Loucy (cell line): ENCODE measurements around the gene NOCT.
"Not testable (repeated sequence)": the region's sequence is repeated elsewhere in the genome, so short reads cannot be mapped to it uniquely, and the experiment has no call there.

Experiments
- H2AFZ ChIP-seq: fragments of 200-600 bp; sonication (generic); 2 replicates; pipeline ENCODE4 v1.6.0; 2016; ENCODE audit warnings: antibody characterized with exemption, mild to moderate bottlenecking, low read length, moderate library complexity
- H3F3A ChIP-seq: fragments of 200-600 bp; 2 replicates; pipeline ENCODE4 v1.6.0; 2016; ENCODE audit warnings: antibody characterized with exemption, low read depth, mild to moderate bottlenecking
- H3K27me3 ChIP-seq: fragments of 200-600 bp; sonication (generic); 2 replicates; pipeline ENCODE4 v1.6.1; 2014; ENCODE audit warnings: low read length, mild to moderate bottlenecking; ENCODE audit not compliant: insufficient read depth, poor library complexity, severe bottlenecking
- H3K36me3 ChIP-seq: fragments of 200-600 bp; sonication (generic); 2 replicates; pipeline ENCODE4 v1.6.1; 2016; ENCODE audit warnings: low read length; ENCODE audit not compliant: insufficient read depth
- H3K4me1 ChIP-seq: fragments of 200-600 bp; sonication (generic); 2 replicates; pipeline ENCODE4 v1.5.1; 2014; ENCODE audit warnings: low read length, mild to moderate bottlenecking; ENCODE audit not compliant: insufficient read depth, poor library complexity, severe bottlenecking
- H3K4me2 ChIP-seq: fragments of 200-600 bp; sonication (generic); 2 replicates; pipeline ENCODE4 v1.6.0; 2014; ENCODE audit warnings: antibody characterized with exemption, low read length, low read depth, mild to moderate bottlenecking; ENCODE audit not compliant: poor library complexity, severe bottlenecking
- H3K4me3 ChIP-seq: fragments of 200-600 bp; sonication (generic); 2 replicates; pipeline ENCODE4 v1.5.1; 2014; ENCODE audit warnings: low read length, mild to moderate bottlenecking, mixed read lengths; ENCODE audit not compliant: poor library complexity, severe bottlenecking
- H3K79me2 ChIP-seq: fragments of 200-600 bp; sonication (generic); 2 replicates; pipeline ENCODE4 v1.6.1; 2014; ENCODE audit warnings: low read length; ENCODE audit not compliant: insufficient read depth
- H3K9ac ChIP-seq: fragments of 200-600 bp; sonication (generic); 2 replicates; pipeline ENCODE4 v1.6.0; 2014; ENCODE audit warnings: mild to moderate bottlenecking, low read depth, low read length, moderate library complexity; ENCODE audit not compliant: poor library complexity, severe bottlenecking
- H3K9me2 ChIP-seq: fragments of 200-600 bp; sonication (generic); replicated peaks from 2 replicates; pipeline ENCODE4 v1.6.1; 2016; ENCODE audit warnings: low read depth, low read length, mixed read lengths
- H3K9me3 ChIP-seq: fragments of 200-600 bp; sonication (generic); 2 replicates; pipeline ENCODE4 v1.6.1; 2014; ENCODE audit warnings: mild to moderate bottlenecking, antibody characterized with exemption, low read length, low read depth; ENCODE audit not compliant: insufficient read depth
- H4K20me1 ChIP-seq: fragments of 200-600 bp; sonication (generic); 2 replicates; pipeline ENCODE4 v1.6.0; 2014; ENCODE audit warnings: antibody characterized with exemption, low read length, mild to moderate bottlenecking; ENCODE audit not compliant: insufficient read depth, poor library complexity, severe bottlenecking
- EZH2phosphoT487 ChIP-seq: fragments of 200-600 bp; IDR thresholded peaks from 2 replicates; pipeline ENCODE4 v1.6.1; 2018; ENCODE audit warnings: antibody characterized with exemption, mild to moderate bottlenecking, moderate library complexity, borderline replicate concordance
- TF ChIP-seq, protein P1 (sequence below): fragments of 200-600 bp; sonication (generic); conservative IDR thresholded peaks from 2 replicates; pipeline ENCODE4 v1.5.1; 2014; ENCODE audit warnings: mild to moderate bottlenecking, antibody characterized with exemption, low read length

The NOCT gene

GRCh38 chr4:139050446-139050845, 34.9 kb downstream of the NOCT start:
- Histone ChIP-seq H2AFZ (no peak overlapping the region), H3K79me2 (peaks cover 16% of the 10 kb centered on the region; the same call in 1 of the 2 replicates), H4K20me1 (peaks cover 6% of the 10 kb centered on the region), H3K36me3 (peaks cover 81% of the 10 kb centered on the region), H3K4me1 (no peaks in the 10 kb centered on the region), H3K9me2 (no peaks in the 10 kb centered on the region), H3K9me3 (no peaks in the 10 kb centered on the region), H3K4me2 (no peak overlapping the region), H3K27me3 (no peaks in the 10 kb centered on the region), H3F3A (no peaks in the 10 kb centered on the region; the same call in 1 of the 2 replicates), H3K9ac (no peak overlapping the region), H3K4me3 (no peak overlapping the region)
- no peak for TF ChIP-seq EZH2phosphoT487
- TF ChIP-seq, protein P1, sequence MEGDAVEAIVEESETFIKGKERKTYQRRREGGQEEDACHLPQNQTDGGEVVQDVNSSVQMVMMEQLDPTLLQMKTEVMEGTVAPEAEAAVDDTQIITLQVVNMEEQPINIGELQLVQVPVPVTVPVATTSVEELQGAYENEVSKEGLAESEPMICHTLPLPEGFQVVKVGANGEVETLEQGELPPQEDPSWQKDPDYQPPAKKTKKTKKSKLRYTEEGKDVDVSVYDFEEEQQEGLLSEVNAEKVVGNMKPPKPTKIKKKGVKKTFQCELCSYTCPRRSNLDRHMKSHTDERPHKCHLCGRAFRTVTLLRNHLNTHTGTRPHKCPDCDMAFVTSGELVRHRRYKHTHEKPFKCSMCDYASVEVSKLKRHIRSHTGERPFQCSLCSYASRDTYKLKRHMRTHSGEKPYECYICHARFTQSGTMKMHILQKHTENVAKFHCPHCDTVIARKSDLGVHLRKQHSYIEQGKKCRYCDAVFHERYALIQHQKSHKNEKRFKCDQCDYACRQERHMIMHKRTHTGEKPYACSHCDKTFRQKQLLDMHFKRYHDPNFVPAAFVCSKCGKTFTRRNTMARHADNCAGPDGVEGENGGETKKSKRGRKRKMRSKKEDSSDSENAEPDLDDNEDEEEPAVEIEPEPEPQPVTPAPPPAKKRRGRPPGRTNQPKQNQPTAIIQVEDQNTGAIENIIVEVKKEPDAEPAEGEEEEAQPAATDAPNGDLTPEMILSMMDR = no peak

DNA sequence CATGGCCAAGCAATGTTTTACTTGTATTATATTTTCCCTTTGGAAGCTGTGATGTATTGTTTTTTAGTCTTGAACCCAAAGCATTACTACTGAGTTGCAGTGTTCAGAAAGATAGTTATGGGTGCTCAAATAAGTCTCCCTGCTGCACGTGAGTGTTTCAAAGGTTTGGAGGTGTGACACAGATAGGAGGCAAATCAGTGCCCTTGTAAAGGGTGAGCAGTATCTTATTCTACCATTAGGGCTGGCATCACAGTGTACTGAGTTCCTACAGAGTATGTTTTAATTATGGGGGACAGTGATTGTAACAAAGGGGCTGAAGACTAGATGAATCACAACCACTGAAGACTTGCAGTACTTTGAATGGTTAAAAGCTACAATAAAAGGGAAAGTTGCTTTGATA, 38.3 kb downstream of the NOCT start:
- no peaks in the 10 kb centered on the region for H3K9me3 ChIP-seq
- no peaks in the 10 kb centered on the region; the same call in 1 of the 2 replicates for H3F3A ChIP-seq
- H4K20me1 ChIP-seq = peaks cover 32% of the 10 kb centered on the region
- H2AFZ ChIP-seq = no peak overlapping the region
- no peaks in the 10 kb centered on the region for H3K27me3 ChIP-seq
- H3K4me3 ChIP-seq = no peak overlapping the region
- no peak overlapping the region for H3K9ac ChIP-seq
- H3K4me2 ChIP-seq = no peak overlapping the region
- TF ChIP-seq EZH2phosphoT487 = no peak
- TF ChIP-seq, protein P1 = no peak
- peaks cover 32% of the 10 kb centered on the region for H3K79me2 ChIP-seq
- peaks cover 76% of the 10 kb centered on the region; the same call in 1 of the 2 replicates for H3K36me3 ChIP-seq
- no peaks in the 10 kb centered on the region for H3K9me2 ChIP-seq
- H3K4me1 ChIP-seq = no peaks in the 10 kb centered on the region

- Histone ChIP-seq H3K27me3 (no peaks in the 10 kb centered on the region), H3K4me3 (no peak overlapping the region), H3K36me3 (peaks cover 78% of the 10 kb centered on the region), H3K79me2 (peaks cover 39% of the 10 kb centered on the region), H3K9me2 (no peaks in the 10 kb centered on the region), H3K9ac (no peak overlapping the region), H4K20me1 (peaks cover 35% of the 10 kb centered on the region), H3F3A (no peaks in the 10 kb centered on the region; the same call in 1 of the 2 replicates), H3K9me3 (no peaks in the 10 kb centered on the region), H2AFZ (no peak overlapping the region), H3K4me2 (no peak overlapping the region), H3K4me1 (no peaks in the 10 kb centered on the region)
- no peak for TF ChIP-seq EZH2phosphoT487
- TF ChIP-seq, protein P1 = no peak
Measured at GRCh38 chr4:139054791-139055505, 39.4 kb downstream of the NOCT start.

DNA sequence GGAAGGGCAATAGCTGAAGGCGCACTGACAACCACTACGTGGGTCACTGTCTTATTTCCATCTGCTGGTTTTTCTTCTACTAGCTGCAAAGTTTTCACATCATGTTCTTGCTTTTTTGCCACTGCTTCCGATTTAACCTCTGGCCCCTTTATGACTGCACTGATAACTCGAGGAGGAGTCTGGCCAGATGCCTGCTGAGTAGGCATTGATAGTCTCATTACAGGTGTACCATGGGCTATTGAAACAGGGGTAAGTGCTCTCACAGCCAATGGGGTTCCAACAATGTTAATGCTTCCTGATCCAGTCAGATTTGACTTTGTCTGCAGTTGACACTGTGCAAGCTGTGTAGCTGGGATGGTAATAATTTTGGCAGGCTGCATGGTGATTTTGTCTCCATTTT, 43.4 kb downstream of the NOCT start:
- H3K27me3 ChIP-seq, H3K9me2 ChIP-seq, H3F3A ChIP-seq, H3K4me2 ChIP-seq, H3K4me3 ChIP-seq, H3K4me1 ChIP-seq, H3K9me3 ChIP-seq, H2AFZ ChIP-seq, H3K9ac ChIP-seq: not testable (repeated sequence)
- peaks cover 32% of the 10 kb centered on the region for H3K79me2 ChIP-seq
- peaks cover 42% of the 10 kb centered on the region for H4K20me1 ChIP-seq
- H3K36me3 ChIP-seq = peaks cover 91% of the 10 kb centered on the region
